Measurements from ENCODE around the gene PRAMEF4.
"Not testable (repeated sequence)": the region's sequence is repeated elsewhere in the genome, so short reads cannot be mapped to it uniquely, and the experiment has no call there.

Gene PRAMEF4

DNA sequence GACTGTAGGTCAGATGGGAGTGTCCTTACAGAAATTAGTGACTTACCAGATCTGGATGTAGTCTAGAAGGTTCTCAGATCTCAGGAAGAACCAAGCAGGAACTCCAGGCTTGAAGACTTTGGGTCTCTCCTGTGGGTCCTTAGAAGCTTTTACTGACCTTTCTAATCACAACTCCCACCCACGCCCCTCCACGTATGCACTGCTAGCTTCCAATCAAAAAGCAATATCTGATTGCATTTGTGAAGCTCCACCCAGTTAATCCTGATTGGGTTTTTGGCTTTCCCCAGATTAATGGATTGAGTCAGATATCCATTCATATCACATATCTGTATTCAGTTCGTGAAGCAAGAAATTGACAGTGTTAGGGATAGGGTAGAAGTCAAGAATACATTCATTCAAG, at the start of gene PRAMEF4:
Gene PRAMEF4 (minus strand): TSS at position 101 of the 400 bp plus-strand sequence. CDS start 2,807 bp downstream, outside the sequence.
- DNase-seq, result not testable (repeated sequence)

DNA sequence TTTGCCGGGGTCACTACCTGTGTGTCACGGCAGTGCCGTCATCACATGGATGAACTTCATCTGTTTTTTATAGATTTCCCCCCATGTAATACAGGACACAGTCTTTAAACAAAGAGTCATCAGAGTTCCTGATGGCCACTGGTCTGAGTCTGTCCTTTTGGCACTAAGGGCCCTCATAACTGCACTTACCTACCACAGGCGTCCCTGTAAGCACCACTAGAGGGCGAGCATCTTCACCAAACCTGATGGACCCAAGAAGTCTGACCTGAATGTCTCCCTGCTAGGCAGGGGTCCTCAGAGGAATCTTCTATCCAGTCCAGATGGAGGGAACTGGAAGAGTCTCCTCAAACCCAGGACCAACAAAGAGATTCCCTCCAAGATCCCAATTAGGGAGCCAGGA, 38.4 kb upstream of the PRAMEF4 start:
- not testable (repeated sequence) for DNase-seq

DNA sequence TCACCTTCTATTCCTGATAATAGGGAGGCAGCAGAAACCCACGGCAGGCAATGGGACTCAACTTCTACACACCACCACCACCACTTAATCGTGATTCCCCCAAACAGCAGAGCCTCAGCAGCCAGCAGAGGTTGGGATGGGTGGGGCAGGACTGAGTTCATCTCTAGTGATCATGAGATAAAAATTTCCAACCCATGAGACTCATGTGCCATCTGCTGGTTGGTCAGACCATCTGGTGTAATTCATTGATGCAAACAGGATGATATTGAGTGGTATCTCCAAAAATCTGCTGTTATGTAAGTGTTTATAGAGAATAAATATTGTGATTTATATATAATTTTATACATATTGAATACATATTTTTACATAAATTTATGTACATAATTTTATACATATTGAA, 35.7 kb upstream of the PRAMEF4 start:
- not testable (repeated sequence) for DNase-seq

DNA sequence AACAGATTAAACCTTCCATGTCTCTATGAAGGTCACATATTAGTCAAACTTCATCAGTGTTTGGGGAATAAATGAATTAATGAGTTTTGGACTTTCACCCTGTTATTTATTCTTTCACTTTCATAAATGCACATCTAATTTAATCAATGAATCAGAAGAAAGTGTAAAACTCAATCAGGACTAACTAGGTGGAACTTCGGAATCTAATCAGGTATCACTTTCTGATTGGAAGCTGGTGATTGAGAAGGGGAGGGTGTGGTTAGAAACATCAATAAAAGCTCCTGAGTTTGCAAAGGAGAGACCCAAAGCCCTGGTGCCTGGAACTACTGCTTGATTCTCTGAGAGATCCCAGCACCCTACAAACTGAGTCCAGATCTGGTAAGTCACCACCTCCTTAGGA, 30.3 kb upstream of the PRAMEF4 start, which contains the start of gene PRAMEF7:
Gene PRAMEF7 (plus strand): TSS at position 301 of the 400 bp plus-strand sequence. CDS start 1,083 bp downstream, outside the sequence.
- not testable (repeated sequence) for DNase-seq

DNA sequence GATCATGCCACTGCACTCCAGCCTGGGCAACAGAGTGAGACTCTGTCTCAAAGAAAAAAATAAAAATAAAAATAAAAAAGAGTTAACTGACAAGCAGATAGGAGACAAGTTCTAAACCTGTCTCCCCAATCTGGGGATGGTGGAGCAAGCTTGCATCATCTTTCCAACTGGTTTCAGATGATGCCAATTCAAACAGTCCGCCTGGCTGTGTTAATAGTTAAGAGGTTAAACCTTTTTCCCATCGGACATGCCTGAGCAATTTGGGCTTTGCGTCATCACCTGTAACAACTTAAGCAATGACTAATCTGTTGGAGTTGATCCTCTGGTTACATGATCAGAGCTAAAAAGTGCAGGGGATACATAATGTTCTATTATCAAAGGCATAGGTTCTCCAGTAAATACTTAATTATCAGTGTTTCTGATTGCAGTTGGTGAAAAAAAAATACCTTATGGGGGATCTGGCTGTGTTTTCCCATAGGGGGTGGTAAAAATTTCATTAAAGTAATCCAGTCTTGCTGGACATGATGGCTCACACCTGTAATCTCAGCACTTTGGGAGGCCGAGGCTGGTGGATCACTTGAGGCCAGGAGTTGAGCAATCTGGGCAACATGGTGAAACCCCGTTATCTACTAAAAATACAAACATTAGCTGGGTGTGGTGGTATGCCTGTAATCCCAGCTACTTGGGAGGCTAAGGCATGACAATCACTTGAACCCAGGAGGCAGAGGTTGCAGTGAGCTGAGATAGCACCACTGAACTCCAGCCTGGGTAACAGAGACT, 18.0 kb upstream of the PRAMEF4 start:
- not testable (repeated sequence) for DNase-seq

DNA sequence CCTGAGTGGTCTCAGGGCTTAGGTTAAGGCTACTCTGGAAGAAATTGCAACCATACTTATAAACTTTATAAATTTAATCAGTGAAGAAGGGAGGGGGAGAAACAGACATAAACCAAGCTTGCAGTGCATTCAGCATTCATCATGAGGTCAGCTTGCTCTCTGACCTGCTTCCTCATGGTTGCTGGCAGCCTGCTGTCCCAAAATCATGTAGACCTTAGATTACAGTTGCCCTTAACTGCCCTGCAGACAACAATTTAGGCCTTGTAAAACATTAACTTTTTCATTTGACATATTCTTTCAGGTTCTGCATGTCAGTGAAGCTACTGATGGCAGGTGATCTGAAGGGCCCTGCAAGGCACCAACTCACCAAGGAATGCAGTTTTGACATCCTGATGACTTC, 13.2 kb upstream of the PRAMEF4 start:
- not testable (repeated sequence) for DNase-seq

DNA sequence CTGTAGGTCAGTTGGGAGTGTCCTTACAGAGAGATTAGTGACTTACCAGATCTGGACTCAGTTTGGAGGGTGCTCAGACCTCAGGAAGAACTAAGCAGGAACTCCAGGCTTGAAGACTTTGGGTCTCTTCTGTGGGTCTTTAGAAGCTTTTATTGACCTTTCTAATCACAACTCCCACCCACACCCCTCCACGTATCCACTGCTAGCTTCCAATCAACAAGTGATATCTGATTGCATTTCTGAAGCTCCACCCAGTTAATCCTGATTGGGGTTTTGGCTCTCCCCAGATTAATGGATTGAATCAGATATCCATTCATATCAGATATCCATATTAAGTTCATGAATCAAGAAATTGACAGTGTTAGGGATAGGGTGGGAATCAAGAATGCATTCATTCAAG, 12.2 kb upstream of the PRAMEF4 start, which contains the start of gene PRAMEF10:
Gene PRAMEF10 (minus strand): TSS at position 101 of the 400 bp plus-strand sequence. CDS start 2,423 bp downstream, outside the sequence.
- DNase-seq, result not testable (repeated sequence)

DNA sequence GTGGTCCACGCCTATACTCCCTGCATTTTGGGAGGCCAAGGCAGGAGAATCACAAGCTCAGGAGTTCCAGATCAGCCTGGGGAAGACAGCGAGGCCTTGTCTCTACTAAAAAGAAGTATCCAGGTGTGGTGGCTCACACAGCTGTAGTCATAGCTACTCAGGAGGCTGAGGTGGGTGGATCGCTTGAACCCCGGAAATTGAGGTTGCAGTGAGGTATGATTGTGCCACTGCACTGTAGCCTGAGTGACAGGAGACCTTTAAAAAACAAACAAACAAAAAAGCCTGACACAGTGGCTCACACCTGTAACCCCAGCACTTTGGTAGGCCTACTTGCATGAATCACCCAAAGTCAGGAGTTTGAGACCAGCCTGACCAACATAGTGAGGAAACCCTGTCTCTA, 7.5 kb downstream of the PRAMEF4 start:
- DNase-seq, result not testable (repeated sequence)

DNA sequence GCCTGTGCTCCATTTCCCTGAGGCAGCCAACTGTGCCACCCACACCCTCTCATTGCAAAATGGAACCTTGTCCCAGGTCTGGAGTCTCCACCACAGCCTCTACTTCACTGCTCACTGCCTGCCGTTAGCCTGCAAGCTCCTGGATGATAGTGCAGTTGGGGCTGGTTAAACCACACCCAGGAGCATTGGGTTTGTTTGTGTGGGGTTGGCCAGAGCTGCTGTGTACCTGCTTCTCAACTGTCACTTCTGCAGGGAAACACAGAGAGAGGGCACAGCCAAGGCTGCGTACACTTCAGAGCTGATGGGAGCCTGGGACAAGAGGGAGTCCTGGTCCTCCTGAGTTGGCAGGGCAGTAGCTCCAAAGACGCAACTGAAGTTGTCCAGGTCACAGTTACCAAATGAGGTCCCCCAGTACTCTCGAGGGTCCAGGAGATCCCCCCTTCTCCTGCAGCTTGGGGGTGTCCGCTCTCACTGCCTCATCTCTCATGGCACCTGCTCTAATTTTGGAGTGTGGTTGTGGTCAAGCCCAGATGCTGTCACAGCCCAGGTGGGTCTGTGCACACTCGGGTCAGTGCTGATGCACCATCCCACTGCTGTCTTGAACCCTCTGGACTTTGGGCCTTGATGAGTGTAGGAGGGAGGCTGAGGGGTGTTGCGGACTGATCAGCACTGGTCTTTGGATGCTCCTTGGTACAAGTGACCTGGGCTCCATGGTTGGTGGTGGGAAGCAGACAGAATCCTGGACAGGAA, 22.7 kb downstream of the PRAMEF4 start:
- DNase-seq, result not testable (repeated sequence)

DNA sequence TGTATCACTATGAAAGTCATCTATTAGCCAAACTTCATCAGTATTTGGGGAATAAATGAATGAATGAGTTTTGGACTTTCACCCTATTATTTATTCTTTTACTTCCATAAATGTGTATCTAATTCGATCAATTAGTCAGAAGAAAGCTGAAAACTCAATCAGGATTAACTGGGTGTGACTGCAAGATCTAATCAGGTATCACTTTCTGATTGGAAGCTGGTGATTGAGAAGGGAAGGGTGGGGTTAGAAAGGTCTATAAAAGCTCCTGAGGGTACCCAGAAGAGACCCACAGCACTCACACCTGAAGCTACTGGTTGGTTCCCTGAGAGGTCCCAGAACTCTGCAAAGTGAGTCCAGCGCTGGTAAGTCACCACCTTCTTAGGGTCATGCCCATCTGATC, 29.2 kb downstream of the PRAMEF4 start, which contains the start of gene PRAMEF2:
Gene PRAMEF2 (plus strand): TSS at position 301 of the 400 bp plus-strand sequence. CDS start 1,924 bp downstream, outside the sequence.
- DNase-seq, result not testable (repeated sequence)

DNA sequence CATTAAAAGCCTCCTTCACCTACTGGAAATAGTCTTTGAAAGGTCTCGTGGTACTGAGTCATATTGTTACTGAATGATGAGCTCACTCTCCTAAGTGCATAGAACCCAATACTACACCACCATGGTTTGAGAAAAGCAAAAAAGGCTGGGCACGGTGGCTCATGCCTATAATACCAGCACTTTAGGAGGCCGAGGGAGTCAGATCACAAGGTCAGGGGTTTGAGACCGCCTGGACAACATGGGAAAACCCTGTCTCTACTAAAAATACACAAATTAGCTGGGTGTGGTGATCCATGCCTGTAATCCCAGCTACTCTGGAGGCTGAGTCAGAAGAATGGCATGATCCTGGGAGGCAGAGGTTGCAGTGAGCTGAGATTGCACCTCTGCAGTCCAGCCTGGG, 34.2 kb downstream of the PRAMEF4 start:
- DNase-seq, result no peak

DNA sequence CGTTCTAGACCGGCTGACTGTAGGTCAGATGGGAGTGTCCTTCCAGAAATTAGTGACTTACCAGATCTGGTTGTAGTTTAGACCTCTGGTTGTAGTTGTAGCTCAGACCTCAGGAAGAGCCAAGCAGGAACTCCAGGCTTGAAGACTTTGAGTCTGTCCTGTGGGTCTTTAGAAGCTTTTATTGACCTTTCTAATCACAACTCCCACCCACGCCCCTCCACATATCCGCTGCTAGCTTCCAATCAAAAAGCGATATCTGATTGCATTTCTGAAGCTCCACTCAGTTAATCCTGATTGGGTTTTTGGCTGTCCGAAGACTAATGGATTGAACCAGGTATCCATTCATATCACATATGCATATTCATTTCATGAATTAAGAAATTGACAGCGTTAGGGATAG, 37.4 kb downstream of the PRAMEF4 start, which contains the start of gene HNRNPCL1:
Gene HNRNPCL1 (minus strand): TSS at position 101 of the 400 bp plus-strand sequence. CDS start 431 bp downstream, outside the sequence.
- DNase-seq, result not testable (repeated sequence)

DNA sequence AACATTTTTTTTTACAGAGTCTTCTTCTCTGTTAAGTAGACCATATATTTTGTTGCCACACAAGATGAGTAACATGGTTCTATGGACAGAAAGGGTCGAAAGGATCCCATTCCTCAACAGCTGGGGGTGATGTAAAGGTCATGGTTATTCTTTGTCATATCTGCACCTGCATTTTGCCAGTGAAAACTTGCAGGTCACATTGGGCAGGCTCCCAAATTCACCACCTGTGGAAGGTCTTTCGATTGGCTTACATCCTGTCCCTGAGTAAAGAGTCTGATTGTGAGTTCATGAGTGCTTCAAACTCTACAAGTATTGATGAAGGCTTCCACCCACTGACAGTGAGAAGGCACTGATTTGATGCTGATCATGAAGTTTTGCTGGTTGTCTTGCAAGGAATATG, 52.8 kb downstream of the PRAMEF4 start:
- not testable (repeated sequence) for DNase-seq

DNA sequence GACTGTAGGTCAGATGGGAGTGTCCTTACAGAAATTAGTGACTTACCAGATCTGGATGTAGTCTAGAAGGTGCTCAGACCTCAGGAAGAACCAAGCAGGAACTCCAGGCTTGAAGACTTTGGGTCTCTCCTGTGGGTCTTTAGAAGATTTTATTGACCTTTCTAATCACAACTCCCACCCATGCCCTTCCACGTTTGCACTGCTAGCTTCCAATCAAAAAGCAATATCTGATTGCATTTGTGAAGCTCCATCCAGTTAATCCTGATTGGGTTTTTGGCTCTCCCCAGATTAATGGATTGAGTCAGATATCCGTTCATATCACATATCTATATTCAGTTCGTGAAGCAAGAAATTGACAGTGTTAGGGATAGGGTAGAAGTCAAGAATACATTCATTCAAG, 54.7 kb downstream of the PRAMEF4 start, which contains the start of gene PRAMEF11:
Gene PRAMEF11 (minus strand): TSS at position 101 of the 400 bp plus-strand sequence. CDS start 2,621 bp downstream, outside the sequence.
- not testable (repeated sequence) for DNase-seq
